AG20443 (cell line): ENCODE measurements around the gene SNRPB.

Experiments
- DNase-seq: peaks from one replicate; pipeline ENCODE4 v3.0.0; 2012; ENCODE audit warnings: low spot score, mixed read lengths

SNRPB gene

DNA sequence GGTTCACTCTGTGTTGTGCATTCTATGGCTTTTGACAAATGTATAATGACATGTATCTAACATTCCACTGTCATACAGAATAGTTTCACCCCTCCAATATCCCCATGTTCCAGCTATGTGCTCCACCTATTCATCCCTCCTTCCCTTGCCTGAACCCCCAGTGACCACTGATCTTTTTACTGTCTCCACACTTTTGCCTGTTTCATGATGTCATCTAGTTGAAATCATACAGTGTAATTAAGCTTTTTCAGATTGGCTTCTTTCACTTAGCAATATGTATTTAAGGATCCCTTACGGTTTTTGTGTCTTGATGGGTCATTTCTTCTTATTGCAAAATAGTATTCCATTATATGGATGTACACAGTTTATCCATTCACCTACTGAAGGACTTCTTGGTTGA lies 50.1 kb downstream of the SNRPB start:
- no peak for DNase-seq

DNA sequence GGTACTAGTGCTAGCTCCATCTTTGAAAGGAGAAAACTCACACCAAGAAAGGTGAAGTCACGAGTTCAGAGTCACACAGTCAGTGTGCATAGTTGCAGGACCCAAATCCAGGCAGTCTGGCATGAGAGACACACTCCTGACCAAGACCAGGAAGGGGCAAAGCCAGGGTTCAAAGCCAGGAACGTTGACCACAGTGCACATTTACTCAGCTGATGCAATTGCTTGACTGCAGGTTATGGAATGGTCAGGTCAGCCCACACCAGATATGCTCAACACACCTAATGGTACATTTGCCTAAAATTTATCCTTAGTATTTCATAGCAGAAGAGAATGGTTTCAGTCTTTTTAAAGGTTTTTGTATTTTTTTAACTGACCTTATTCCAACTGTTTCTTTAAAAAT lies 52.2 kb downstream of the SNRPB start:
- peak; percentile 6 for DNase-seq

DNA sequence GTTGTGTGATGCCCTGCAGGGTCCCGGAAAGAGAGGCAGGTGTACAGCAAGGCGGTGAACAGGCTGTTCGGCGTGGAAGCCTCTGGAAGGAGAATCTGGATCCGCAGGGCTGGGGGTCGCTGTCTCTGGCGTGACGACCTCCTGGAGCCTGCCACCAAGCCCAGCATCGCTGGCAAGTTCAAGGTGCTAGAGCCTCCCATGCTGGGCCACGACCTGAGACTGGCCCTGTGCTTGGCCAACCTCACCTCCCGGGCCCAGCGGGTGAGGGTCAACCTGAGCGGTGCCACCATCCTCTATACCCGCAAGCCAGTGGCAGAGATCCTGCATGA lies 53.4 kb downstream of the SNRPB start:
- DNase-seq, result no peak

DNA sequence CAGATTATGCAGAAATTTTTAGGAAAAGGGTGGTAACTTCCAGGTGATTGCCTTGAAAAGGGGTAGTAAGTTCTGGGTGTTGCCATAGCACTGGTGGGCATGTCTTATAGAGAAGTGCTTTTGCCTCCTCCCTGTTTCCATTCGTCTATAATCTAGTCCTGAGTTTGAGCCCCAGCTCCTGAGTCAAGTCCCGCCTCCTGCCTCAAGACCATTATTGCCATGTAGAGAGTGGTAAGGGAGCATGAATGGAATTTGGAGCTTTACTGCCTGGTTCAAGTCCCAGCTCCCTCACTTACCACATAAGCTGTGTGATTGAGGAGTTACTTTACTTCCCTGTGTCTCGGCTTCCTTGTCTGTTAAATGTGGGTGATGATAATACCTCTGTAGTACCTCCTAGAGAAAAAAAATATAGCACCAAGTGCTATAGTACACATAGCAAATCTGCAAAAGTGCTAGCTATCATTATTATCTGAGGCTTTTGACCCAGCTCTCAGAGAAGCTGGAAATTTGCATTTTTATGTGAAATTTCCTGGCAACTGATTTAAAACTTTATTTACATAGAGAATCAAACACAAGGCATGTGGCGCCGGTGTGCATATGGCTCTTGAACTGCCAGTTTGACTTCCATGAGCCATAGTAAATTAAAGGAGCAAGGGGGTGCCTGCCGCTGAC lies 53.9 kb downstream of the SNRPB start:
- DNase-seq, result peak; percentile 2
